GM13977 (cell line): ENCODE measurements around the gene CARD19.

ENCODE experiments used
- DNase-seq: peaks from one replicate; pipeline ENCODE4 v3.0.0; 2012; ENCODE audit warnings: low spot score
- in situ Hi-C: fragments of 300-500 bp; cut with MboI; formaldehyde crosslinking; loops from one replicate; pipeline ENCODE4 v1.12.0; 2022; ENCODE audit warnings: low sequenced_read_pairs, low pct_unique_long_range_greater_than_20kb, mixed read lengths, inconsistent platforms; ENCODE audit not compliant: unreplicated experiment
- TF ChIP-seq, protein P1 (sequence below): IDR thresholded peaks from 2 replicates; pipeline ENCODE4 v1.5.1; 2012; ENCODE audit warnings: mild to moderate bottlenecking, control low read depth; ENCODE audit not compliant: insufficient read depth; ENCODE audit errors: extremely low read depth, missing control alignments

Gene CARD19

DNA sequence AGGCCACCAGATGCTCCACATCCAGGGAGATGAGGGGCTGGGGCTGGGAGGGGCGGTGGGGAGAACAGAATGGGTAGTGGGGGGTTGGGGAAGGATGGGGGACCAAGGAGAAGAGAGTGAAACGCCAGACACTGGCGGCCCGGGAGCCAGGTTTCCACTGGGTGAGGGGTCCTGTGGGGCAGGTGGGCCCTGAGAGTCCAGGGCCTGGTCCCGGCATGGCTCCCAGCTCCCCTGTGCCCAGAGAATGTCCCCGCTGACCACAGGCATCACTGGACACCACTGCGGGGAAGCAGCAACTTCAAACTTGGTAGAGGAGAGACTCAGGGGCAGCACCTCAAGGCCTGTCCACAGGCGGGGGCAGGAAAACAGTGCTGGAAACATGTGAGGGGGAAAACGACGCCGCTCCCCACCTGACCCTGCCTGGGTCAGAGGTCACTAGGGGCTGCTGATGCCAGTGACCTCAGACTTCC is 24.9 kb downstream of the CARD19 start:
- in situ Hi-C loops, result no loop called here

DNA sequence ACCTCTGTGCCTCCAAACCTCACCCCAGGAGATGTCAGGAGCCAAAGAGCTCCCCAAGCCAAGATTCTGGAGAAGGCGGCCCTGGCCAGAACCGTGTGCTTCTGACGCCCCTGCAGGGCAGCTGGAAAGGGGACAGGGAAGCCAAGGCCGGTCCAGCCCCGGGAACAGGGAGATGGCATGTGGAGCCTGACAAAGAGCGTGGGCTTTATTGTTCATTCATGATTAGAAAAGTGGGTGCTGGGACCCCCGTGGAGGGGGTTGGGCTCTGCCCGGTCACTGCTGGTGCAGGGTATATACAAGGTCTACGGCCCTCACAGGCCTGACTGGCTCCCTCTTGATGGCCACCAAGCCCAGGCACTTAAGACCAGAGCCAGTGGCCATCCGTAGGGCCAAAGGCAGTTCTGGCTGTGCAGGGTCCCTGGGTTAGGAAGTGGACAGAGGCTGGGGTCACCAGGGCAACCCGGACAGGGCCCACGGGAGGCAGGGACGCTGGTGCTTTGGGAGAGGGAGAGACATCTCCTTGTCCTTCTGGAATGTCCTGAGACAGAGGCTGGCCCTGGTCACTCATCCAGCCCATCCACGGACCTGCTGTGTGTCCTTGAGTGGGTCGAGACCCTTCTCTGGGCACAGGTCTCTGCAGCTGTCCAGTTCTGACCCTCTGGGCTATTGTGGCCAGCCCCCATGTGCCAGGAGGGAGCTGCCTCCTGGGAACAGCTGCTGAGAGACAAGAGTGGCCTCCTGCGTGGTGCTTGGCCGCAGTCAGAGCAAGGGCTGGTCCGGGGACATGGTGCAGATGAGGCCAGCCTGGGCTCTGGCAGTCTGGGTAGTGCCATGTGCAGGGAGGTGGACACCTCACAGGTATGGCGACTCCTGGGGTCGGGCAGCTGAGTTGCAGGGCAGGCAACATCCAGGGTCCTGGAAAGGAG is 25.6 kb downstream of the CARD19 start:
- TF ChIP-seq, protein P1, sequence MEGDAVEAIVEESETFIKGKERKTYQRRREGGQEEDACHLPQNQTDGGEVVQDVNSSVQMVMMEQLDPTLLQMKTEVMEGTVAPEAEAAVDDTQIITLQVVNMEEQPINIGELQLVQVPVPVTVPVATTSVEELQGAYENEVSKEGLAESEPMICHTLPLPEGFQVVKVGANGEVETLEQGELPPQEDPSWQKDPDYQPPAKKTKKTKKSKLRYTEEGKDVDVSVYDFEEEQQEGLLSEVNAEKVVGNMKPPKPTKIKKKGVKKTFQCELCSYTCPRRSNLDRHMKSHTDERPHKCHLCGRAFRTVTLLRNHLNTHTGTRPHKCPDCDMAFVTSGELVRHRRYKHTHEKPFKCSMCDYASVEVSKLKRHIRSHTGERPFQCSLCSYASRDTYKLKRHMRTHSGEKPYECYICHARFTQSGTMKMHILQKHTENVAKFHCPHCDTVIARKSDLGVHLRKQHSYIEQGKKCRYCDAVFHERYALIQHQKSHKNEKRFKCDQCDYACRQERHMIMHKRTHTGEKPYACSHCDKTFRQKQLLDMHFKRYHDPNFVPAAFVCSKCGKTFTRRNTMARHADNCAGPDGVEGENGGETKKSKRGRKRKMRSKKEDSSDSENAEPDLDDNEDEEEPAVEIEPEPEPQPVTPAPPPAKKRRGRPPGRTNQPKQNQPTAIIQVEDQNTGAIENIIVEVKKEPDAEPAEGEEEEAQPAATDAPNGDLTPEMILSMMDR, result no peak
- in situ Hi-C loops, result no loop called here
- no peak for DNase-seq

More for the DNA sequence above, 24.9 kb downstream of the CARD19 start:
- TF ChIP-seq, protein P1, result no peak
- no peak for DNase-seq

DNA sequence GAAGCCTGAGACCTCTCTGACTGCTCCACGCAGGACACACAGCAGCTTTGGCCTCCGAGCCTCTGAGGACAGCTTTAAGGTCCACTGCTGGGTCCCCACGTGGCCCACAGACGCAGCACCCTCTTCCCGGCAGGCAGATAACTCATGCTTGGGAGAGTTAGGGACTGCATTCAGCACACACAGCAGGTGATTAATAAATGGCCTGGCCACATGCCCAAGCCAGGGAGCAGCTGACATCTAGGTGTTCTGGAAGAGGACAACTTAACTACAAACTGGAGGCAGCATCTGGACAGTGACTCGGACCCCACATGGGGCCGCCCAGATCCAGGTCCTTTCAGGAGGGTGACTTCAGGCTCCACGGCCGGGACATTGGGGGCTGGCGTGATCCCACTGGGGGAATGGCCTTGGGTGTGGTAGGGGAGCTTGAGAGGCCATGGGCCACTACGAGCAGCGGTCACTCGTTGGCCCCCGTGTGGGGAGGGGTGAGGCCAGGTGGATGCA is 26.8 kb downstream of the CARD19 start:
- in situ Hi-C loops, result no loop called here
- TF ChIP-seq, protein P1, result no peak
- DNase-seq, result no peak

DNA sequence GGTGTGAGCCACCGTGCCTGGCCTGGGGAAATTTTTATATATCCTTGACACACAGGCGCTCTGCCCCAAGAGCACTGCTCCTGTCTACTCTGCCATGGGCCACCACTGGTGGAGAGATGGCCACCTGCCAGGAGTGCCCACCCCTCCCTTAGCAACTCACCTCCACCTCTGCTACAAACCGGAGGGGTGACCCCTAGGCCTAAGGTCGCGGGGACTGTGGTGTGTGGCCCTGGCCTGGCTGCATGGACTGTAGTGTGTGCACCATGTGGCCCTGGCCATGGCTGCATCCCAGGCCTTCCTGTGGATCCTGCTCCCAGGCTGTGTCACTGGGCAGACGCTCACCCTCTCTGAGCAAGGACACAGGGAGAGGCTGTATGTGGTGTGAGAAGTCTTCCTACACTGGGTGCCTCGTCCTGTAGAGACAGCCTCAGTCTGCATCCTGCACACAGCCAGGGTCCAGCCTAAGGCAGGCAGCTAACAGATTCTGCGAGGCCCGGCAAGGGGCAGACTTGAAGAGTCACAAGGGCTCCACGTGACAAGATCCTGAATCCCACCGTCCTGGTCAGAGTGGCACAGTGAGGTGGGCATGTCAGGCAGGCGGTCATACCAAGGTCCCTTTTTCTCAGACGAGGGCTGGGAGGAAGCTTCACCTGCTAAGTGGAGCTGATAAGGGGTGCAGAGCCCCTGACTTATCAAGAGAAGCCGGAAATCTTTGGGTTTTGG is 27.7 kb downstream of the CARD19 start:
- TF ChIP-seq, protein P1, result no peak
- no peak for DNase-seq
- in situ Hi-C loops, result no loop called here

DNA sequence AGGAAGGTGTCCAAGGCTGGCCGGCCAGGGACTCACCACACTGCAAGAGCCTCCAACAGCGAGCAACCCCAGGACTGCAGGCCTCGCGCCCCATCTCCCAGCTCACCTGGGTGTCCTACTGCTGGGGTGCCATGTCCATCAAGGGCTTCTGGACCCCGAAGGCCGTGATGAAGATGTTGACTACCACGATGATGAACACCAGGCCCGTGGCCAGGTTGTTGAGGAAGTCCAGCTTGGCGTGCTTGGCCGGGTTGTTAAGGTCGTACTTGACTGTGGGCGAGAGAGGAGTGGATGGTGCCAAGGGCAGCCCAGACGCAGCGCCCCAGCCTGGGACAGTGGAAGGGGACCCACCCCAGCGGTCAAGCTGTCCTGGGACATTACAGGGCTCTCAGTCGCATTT is 28.8 kb downstream of the CARD19 start:
- in situ Hi-C loops, result no loop called here
- DNase-seq, result no peak
- TF ChIP-seq, protein P1, result no peak

DNA sequence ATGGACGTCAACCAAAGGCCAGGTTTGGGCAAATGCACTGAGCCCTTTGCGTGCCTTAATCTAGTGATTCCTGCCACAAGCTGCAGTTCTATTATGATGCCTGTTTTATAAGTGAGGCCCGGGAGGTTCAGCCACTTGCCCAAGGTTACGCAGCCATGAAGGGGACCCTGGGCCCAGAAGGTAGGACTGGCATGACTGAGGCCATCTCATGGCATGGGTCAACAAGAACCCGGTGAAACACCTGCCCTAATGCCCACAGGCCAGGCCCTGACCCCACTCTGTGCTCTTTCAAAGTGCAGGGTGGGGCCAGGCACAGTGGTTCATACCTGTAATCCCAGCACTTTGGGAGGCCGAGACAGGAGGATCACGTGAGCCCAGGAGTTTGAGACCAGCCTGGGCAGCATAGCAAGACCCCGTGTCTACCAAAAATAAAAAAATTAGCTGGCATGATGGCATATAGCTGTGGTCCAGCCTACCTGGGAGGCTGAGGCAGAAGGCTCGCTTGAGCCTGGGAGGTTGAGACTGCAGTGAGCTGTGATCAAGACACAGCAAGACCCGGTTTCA is 29.4 kb downstream of the CARD19 start:
- in situ Hi-C loops, result no loop called here
- TF ChIP-seq, protein P1, result no peak
- DNase-seq, result no peak
